ENCODE measurements around the gene LRP1B.

- TF ChIP-seq EZH2 (IDR thresholded peaks at IDR 0.05; ENCODE audit: insufficient read depth, poor library complexity, severe bottlenecking) (no peak), EZH2phosphoT487 (IDR thresholded peaks at IDR 0.05; ENCODE audit: insufficient read depth, low read depth) (no peak)
These were observed 92.0 kb downstream of the LRP1B start for GRCh38 chr2:142038826-142039225.
